Esophagus mucosa (tissue), 1 donor: ENCODE results near the gene TMUB1. TPM values are rescaled to one million over a fixed set of nuclear protein-coding genes. Genes with fewer than 3 reads are reported as not detected.

ENCODE experiments used
- ATAC-seq: fragments of 200-7000 bp; cut with Tn5 transposase; one replicate; pipeline ENCODE4 v1.9.1; 2020
- total RNA-seq: library from RNA; stranded (reverse); gene quantifications from one replicate; pipeline ENCODE4 v1.2.4, GENCODE V29; 2023
- donor health status: DM: yes; HTN: yes; CAD: no.

The TMUB1 gene
- total RNA-seq, 1 donor from 2014 or later, result 23.2 TPM

GRCh38 chr7:151101621-151102396 lies 18.5 kb upstream of the TMUB1 start:
- ATAC-seq, result no peak

- no peak for ATAC-seq
Measured at GRCh38 chr7:151100921-151101320, 17.6 kb upstream of the TMUB1 start.

GRCh38 chr7:151099486-151100211 lies 16.4 kb upstream of the TMUB1 start:
- ATAC-seq, result no peak

- no peak for ATAC-seq
Measured at GRCh38 chr7:151095828-151096475, 12.7 kb upstream of the TMUB1 start.

GRCh38 chr7:151095123-151095797 lies 12.0 kb upstream of the TMUB1 start:
- no peak for ATAC-seq

- no peak for ATAC-seq
Measured at GRCh38 chr7:151094675-151095074, 11.4 kb upstream of the TMUB1 start.

- no peak for ATAC-seq
Measured at GRCh38 chr7:151093748-151094147, 10.5 kb upstream of the TMUB1 start.

GRCh38 chr7:151091988-151092387 lies 8.7 kb upstream of the TMUB1 start:
- no peak for ATAC-seq

- ATAC-seq, result no peak
Measured at GRCh38 chr7:151091431-151091830, 8.1 kb upstream of the TMUB1 start.

- no peak for ATAC-seq
Measured at GRCh38 chr7:151091003-151091402, 7.7 kb upstream of the TMUB1 start.

- no peak for ATAC-seq
Measured at GRCh38 chr7:151089893-151090730, 6.8 kb upstream of the TMUB1 start.

GRCh38 chr7:151088856-151089699 lies 5.8 kb upstream of the TMUB1 start:
- peak; percentile 48 for ATAC-seq

GRCh38 chr7:151088019-151088855 lies 4.9 kb upstream of the TMUB1 start:
- ATAC-seq, result no peak

- ATAC-seq, result peak; percentile 40
Measured at GRCh38 chr7:151087245-151088018, 4.1 kb upstream of the TMUB1 start.

GRCh38 chr7:151086802-151087244 lies 3.5 kb upstream of the TMUB1 start:
- no peak for ATAC-seq

- peak; percentile 31 for ATAC-seq
Measured at GRCh38 chr7:151085691-151086620, 2.7 kb upstream of the TMUB1 start, which contains the start of gene AGAP3. TSS of gene AGAP3 (plus strand) at chr7:151086475. CDS start at chr7:151086742, 267 bp downstream.

- ATAC-seq, result no peak
Measured at GRCh38 chr7:151085329-151085690, 2.0 kb upstream of the TMUB1 start.

- ATAC-seq, result no peak
Measured at GRCh38 chr7:151083824-151084160, 499 bp upstream of the TMUB1 start.
